NCI-H345 (cell line): ENCODE data around the gene NXPH1.

ENCODE experiments used
- DNase-seq: peaks from one replicate; lab custom pipeline; 2025; lab: John Stamatoyannopoulos, UW

Gene NXPH1

GRCh38 chr7:8433477-8434289, at the start of gene NXPH1:
Gene NXPH1 (plus strand): TSS chr7:8433609.
- peak; percentile 57 for DNase-seq

DNA sequence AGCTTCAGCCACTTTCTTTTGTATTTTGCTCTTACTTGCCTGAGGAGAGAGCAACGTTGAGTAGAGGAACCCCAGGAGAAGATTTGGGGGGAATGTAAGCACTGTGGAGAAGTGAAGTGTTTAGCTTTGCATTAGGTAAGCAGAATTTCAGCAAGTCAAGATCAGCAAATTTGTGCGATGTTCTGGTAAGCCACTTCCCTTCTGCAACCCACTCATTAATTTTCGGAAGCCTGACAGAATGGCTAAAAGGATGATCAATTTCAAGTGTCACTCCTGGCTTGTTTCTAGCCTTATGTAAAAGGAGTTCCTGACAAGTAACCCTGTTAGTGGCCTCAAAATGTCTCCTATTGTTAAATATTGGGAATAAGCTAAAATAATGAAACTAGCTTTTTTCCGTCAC, 48.5 kb upstream of the NXPH1 start:
- no peak for DNase-seq

- no peak for DNase-seq
These were observed 46.4 kb upstream of the NXPH1 start for GRCh38 chr7:8386926-8387550.

DNA sequence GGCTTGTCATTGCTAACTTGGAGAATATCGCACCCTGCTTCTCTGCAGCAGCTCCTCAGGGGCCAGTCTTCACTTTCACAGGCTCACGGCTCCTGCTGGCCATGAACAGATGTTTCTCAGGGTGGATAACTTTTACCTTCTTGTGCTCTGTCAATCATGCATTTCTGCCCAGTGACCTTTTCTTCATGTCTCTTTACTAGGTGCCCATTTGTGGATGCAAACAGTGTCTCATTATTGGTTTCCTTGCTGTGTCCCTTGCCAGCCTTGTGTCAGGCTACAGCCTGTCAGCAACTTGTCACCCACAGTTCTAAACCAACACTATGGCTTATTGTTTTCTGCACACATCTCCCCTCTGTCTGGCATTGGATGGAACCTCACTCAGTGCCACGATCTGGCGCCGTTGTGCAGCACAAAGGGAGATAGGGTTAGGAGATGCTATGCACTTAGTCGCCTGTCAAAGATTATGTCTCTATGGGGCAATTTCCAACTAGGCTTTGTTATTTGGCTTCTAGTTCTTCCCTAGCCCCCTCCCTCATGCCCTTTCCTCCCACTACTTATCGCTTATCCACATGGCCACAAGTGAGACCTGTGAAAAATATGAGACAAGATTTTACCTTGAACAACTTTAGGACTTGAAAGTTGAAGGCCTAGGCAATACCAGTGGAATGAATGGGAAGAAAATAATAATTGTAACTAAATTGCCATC, 45.7 kb upstream of the NXPH1 start:
- no peak for DNase-seq

- no peak for DNase-seq
These were observed 45.2 kb upstream of the NXPH1 start for GRCh38 chr7:8388257-8388625.

- DNase-seq, result peak; percentile 14
These were observed 43.7 kb upstream of the NXPH1 start for GRCh38 chr7:8389593-8390261.

GRCh38 chr7:8390262-8390626, 43.2 kb upstream of the NXPH1 start:
- peak; percentile 51 for DNase-seq

GRCh38 chr7:8391353-8392062, 41.9 kb upstream of the NXPH1 start:
- no peak for DNase-seq

DNA sequence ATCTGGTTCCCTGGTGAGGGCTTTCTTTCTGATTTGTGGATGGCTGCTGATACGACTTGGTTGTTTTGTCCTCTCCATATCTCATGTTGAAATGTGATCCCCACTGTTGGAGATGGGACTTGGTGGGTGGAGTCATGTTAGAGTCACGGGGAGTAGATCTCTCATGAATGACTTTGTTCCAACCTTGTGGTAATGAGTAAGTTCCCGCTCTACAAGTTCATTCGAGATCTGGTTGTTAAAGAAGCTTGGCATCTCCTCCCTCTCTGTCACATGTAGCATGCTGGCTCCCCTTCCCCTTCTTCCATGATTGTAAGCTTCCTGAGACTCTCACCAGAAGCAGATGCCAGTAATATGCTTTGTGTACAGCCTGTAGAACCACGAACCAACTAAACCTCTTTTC, 37.1 kb upstream of the NXPH1 start:
- DNase-seq, result no peak

DNA sequence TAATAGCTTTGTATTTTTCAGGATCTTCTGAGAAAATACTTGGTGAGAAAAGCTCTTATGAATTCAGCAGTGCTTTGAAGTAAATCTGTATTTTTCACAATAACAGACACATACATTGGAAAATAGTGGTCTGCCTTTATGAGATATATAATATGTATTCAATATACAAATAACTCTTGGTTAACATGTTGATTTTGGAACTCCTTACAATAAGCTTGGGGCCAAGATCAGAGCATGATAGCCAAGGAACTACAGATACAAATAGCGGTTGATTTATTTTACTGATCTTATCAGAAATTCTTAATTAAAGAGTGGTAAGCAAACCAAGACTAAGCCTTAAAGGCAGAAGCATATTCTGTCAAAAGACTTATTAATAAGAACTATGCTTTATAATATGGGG, 24.5 kb upstream of the NXPH1 start:
- DNase-seq, result no peak

- DNase-seq, result no peak
These were observed 22.3 kb upstream of the NXPH1 start for GRCh38 chr7:8411103-8411502.

DNA sequence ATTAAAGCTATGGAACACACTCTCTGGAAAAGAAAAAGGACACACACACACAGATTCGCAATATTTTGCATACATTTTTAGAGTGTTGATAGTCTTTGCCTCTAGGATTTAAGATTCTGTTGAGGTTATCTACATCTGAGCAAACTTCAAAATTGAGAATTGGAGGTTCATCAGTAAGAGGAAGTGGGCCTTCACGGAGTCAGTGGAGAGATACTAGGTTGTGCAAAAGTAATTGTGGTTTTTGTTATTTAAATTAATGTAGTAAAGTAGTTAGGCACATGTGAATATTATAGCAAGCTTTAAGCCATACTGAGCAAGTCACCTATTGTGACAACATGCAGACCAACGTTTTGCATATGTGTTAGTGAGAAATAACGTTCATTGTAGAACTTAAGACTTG, 19.8 kb upstream of the NXPH1 start:
- no peak for DNase-seq

- peak; percentile 83 for DNase-seq
These were observed 14.7 kb upstream of the NXPH1 start for GRCh38 chr7:8418629-8419245.

- DNase-seq, result no peak
These were observed 11.2 kb upstream of the NXPH1 start for GRCh38 chr7:8422177-8422576.

DNA sequence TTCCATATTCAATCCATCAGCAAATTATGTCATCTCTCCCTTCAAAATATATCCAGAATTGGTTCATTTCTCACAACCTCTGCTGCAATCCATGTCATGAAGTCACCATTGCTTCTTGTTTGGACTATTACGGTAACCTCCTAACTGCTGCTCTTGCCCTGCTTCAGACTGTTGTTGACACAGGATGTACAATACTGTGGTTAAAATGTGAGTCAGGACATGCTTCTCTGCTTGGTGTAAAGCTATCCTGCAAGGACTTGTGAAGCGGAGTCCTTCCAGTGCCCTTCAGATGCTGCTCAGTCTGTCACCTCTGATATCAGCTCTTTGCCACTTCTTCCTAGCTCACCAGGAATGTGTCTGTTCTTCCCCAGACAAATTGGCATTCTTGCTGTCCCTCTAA, 10.4 kb upstream of the NXPH1 start:
- DNase-seq, result no peak

DNA sequence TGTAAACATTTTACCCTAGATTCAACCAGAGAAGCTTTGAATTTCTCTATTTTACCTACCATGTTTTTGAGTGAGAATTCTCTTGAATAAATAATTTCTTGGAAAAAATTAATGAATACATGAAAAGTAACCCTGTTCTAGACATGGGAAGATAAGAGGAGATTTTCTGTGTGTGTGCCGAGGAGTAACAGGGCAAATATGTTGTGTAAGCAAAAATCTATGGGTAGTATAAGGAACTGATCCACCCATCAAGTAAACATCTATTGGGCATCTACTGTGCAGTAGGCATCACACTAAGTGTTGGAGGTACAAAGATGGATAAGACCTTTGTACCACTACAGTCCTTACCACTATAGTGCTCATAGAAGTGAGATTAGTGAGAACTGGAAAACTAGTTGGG, 8.2 kb upstream of the NXPH1 start:
- no peak for DNase-seq

- DNase-seq, result no peak
These were observed 2.8 kb upstream of the NXPH1 start for GRCh38 chr7:8430643-8431042.

DNA sequence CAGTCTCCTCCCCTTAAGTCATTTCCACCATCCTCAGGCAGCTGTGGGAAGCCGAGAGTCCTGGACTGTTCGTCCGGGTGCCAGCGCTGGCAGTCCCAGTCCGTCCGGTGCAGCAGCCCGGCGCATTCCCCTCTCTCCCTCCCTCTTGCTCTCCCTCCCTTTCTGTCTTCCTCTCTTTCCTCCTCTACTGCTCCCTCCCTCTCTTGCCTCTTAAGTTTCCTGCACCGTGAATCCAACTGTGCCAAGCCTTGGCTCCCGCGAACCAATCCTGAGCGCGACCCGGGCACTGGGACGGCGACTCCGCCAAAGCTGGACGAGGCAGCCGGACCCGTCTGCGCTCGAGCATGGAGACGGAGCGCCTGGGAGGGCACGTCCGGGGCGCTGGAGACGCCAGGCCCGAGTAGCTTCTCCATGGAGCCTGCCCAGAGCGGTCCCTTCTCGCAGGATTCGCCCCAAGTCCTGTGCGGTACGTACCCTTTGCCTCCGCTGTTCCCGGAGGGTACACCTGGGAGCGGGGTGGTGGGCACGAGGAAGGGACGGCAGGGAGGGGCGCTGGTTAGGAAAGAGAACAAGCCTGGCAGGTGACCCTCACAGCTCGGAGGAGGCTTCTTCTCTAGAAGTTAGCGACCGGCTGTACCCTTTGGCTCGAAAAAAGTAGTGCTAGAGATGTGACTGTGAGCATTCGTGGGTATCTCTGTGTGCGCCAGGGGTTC, 1.0 kb downstream of the NXPH1 start:
- no peak for DNase-seq

- no peak for DNase-seq
These were observed 1.7 kb downstream of the NXPH1 start for GRCh38 chr7:8435095-8435494.

DNA sequence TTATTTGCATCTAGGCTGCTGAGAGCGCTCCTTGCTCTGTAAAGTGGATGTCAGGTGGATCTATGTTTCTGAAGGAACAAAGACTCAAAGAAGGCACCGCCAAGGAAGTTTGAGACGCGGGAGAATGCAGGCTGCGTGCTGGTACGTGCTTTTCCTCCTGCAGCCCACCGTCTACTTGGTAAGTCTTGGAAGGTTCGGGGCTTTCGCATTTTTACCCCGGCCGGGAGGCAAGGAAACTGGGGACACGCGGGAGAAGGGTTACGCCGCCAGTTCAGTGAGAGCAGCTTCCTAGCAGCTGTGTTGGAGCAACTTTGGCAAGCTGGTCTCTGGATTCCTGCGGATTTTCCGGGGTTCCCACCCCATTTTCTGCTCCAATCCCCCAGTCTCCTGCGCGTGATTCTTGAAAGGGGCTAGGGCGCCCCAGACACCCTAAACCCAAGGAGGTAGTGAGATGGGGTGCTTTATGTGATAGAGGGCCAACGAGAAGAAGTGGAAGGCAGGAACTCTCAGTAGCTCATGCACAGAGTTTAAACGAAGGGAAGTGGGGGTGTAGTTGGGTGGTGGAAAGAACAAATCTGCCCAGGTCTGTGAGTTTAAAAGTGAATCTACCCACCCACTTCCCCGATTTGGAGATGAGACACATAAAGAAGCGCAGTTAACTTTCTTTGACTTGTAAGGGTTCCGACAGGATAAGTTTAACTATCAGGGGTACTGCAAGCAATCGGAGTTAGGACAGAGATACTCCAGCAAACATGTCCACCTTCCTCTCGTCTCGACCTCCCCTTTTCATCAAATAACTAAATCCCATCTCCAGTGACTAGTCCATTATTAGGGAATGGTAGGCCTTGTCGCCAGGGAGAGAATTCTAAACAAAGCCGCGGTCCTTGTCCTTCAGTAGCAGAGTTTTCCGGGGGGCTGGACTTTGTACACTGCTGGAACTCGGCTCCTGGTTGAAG, 2.5 kb downstream of the NXPH1 start:
- DNase-seq, result no peak
